GM11168 (cell line): ENCODE measurements around the gene SPEN.

Experiments used
- in situ Hi-C: fragments of 300-500 bp; cut with MboI; formaldehyde crosslinking; loops from one replicate; pipeline ENCODE4 v1.12.0; 2022; ENCODE audit warnings: low sequenced_read_pairs; ENCODE audit not compliant: unreplicated experiment

Gene SPEN

GRCh38 chr1:15956150-15956549 is 108.6 kb downstream of the SPEN start:
- in situ Hi-C loops: no loop called here

DNA sequence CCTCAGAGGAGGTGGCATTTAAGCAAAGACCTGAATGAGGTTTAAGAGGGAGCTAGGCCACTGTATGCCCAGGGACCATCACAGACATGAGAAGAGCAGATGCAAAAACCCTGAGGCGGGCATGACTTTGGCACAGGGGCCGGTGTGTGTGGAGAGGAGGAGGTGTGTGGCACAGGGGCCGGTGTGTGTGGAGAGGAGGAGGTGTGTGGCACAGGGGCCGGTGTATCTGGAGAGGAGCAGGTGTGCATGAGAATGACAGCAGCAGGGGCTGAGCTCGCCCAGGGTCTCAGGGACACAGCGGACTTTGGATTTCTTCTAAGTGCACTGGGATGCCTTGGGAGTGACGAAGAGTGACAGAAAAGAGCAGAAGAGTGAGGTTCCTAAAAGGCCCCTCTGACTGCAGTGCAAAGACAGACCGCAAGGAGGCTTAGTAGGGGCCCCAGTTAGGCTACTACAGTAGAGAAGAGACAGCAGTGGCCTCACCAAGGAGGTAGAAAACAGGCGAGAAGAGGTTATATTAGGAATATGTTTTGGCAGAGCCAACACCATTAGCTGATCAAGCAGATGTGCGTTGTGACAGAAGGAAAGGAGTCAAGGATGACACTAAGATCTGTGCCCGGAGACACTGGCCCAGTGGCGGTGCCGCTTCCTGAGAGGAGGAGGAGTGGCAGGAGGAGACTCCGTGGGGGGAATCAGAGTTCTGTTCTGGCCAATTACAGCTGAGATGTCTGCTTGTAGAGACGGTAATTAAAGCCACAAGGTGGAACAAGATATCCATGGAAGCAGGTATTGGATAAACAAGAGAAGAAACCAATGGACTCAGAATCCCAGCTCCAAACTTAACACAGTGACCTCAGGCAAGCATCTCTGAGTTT is 110.0 kb downstream of the SPEN start:
- in situ Hi-C loops: no loop called here

DNA sequence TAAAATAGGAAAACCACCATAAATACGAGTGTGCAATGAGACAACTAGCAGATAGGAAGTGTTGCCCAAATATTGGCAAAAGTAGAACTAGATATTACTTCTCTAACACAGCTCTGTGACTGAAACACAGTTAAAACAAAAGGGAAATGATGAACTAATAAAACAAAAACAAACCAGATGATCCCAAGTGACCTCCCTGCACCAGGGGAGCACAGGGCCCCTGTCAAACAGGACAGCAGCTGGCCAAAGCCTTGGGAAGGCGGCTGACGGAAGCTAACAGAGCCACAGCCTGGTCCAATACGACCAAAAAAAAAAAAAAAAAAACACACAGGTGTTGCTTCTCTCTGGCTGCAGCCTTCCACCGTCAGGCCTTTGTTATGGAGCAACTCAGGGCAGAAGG is 110.6 kb downstream of the SPEN start:
- in situ Hi-C loops: no loop called here

- in situ Hi-C loops: no loop called here
Measured at GRCh38 chr1:15958793-15959192, 111.3 kb downstream of the SPEN start.

GRCh38 chr1:15959424-15959823 is 111.9 kb downstream of the SPEN start:
- in situ Hi-C loops: no loop called here

DNA sequence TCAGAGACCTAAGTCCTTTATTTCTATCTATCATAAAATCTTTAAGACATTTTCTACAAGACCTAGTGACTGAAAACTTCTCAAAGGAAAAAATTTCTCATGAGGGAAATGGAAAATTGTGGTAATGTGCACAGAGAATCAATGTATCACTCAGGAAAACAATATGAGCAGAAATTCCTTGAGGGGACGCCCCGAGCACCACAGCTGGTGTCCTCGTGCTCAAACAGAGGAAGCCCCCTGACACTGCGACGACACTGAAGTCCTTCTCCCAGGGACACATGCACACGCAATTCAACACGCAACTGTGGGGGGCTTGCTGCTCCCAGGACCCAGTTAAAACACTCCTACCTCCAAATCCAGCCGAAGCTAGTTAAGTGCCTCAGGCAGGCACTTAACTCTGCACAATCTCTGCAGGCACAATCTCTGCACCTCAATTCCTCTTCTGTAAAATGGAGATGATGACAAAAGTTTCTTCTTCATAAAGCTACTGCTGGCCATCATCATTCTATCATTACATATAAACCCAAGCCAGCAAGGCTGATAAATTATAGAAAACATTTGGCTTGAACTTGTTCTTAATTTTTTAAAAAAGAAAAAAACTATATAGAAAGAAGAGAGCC is 112.4 kb downstream of the SPEN start:
- in situ Hi-C loops: no loop called here

DNA sequence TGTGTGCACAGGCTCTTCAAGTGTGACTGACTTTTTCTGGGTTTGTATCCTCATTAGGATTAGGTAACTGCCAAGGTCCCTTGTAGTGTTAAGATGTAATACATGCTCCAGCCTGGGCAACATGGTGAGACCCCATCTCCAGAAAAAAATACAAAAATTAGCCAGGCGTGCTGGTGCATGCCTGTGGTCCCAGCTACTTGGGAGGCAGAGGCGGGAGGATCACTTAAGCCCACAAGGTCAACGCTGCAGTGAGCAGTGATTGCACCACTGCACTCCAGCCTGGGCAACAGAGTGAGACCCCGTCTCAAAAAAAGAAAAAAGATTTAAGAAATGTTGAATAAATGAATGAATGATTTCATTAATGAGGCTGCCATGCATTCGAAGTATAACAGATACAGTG is 113.3 kb downstream of the SPEN start:
- in situ Hi-C loops: no loop called here

GRCh38 chr1:15961492-15961891 is 114.0 kb downstream of the SPEN start:
- in situ Hi-C loops: no loop called here

GRCh38 chr1:15962176-15962575 is 114.7 kb downstream of the SPEN start:
- in situ Hi-C loops: no loop called here

DNA sequence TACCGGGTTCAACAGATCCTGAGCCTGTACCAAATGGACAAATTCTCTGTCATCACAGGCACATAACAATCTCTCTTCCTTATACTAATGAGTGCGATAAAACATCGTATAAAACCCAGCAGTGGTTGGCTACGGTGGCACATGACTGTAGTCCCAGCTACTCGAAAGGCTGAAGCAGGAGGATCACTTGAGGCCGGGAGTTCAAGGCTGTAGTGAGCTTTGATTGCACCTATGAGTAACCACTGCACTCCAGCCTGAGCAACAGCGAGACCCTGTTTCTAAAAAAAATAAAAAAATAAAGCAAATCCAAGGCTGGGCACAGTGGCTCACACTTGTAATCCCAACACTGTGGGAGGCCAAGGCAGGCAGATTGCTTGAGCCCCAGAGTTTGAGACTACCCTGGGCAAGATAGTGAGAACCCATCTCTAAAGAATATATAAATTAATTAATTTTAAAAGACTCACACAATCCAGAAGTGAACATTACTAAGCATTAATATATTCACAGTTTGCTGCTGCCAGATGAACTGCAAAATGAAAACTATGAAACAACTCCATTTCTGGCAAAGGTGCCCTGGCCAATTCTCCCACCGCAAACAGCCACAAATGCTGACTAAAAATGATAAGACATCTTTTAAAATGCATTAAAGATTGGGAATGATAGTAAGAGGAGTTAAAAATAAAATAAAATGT is 115.3 kb downstream of the SPEN start:
- in situ Hi-C loops: no loop called here

DNA sequence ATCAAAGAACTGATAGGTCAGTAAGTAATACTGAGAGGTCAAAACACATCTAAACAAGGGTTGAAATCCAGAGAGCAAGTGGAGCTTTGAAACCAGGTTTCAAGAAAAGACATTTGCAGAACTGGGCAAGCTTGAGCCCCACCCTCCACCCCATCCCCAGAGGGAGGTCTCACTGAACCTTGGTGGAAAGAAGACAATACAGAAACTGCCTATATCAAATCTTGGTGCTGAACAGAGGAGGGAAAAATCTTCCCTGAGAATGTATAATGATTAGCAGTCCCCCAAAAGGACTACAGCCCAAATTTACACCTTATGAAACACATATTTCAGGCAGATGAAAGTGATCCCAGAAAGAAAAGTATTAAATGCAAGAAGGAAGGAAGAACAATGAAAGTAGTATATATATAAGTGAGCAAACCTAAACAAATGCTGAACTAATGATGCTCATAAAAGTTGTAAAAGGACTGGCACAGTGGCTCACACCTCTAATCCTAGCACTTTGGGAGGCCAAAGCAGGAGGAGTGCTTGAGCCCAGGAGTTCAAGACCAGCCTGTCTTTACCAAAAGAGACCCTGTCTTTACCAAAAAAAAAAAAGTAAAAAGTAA is 116.0 kb downstream of the SPEN start:
- in situ Hi-C loops: no loop called here

DNA sequence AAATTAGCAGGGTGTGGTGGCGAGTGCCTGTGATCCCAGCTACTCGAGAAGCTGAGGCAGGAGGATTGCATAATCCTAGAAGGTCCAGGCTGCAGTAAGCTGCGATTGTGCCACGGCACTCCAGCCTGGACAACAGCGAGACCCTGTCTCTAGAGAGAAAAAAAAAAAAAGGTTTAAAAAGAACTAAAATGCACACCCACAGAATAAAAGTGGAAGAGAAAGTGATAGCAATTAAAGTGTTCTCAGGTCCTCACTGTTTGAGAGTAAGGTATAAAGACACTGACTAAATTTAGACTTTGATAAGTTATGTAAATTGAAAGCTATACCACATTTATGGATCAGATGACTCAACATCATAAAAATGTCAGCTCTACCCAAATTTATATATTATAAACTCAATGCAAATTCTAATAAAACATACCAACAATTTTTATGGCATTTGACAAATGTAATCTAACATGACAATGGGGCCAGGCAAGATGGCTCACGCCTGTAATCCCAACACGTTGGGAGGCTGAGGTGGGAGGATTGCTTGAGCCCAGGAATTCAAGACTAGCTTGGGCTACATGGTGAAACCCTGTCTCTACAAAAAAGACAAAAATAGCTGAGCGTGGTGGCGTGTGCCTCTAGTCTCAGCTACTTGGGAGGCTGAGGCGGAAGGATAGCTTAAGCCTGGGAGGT is 116.6 kb downstream of the SPEN start:
- in situ Hi-C loops: no loop called here

DNA sequence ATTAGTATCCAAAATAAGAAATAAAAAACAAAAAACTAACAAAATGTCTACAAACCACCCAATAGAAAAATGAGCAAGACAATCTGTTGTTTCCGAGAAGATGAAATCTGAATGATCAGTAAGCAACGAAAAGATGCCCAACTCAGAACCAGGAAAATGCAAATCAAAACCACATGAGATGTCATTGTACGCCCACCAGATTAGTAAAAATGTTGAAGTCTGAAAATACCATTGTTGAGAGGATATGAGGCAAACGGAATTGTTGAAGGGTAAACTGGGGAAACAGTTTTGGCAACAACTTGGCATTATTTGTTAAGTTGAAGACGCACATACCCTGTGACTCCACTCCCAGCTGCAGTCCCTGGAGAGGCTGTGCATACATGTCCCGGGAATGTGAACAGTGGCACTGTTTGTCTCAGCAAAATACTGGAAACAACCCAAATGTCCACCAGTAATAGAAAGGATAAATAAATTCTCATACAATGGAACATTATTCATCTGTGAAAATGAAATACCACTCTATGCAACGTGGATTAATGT is 117.8 kb downstream of the SPEN start:
- in situ Hi-C loops: no loop called here

DNA sequence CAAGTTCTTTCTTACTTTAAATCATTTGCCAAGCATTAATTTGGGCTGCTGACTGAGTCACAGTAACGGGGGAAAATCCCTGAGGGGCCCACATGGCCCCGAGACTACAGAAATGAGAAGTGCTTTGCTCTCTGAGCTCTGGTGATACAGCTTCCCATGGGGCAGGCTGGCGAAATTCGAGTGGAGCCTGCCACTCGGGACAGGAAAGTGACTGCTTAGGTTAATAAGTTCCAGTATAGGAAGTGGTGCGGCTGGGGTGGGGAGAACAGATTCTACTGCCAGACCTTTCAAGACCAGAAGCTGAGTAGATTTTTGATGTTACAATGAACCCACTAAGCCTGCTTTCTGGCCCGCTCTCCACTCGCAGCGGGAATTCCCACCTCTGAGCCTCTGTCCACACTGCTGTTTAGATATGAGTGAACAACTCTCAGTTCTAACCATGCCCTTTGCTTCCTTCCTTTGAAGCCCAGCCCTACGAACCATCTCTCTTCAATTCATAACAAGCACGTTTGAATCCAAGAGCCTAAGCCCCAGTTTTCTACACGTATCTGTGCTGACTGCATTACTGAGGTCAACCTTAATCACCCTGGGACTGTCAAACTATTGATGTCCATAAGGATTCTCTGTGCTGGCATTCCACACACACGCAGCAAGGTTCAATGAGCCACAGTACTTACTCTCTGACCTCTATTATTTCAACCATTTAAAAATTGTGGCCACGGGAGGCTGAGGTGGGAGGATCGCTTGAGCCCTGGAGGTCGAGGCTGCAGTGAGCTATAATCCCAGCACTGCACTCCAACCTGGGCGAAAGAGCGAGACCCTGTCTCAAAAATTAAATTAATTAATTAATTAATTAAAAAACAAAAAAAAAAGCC is 118.8 kb downstream of the SPEN start:
- in situ Hi-C loops: no loop called here

GRCh38 chr1:15966956-15967344 is 119.4 kb downstream of the SPEN start:
- in situ Hi-C loops: no loop called here

DNA sequence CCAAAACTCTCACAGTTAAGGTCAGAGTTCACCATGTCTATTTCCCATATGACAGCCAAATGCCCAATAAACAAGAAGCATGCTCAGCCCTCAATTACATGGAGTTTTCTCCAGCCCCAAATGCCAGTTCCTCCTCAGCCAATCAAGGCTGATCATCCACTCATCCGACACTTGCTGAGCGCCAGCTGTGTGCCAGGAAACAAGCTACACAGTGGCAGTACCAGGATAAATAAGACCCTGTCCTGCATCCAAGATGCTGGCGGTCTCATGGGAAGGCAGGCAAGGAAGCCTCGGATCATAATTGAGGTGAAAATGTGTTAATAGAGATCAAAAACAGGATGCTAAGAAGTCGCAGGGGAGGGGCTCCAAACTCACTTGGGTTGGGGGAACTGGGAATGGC is 120.7 kb downstream of the SPEN start:
- in situ Hi-C loops: no loop called here

- in situ Hi-C loops: no loop called here
Measured at GRCh38 chr1:15969321-15969880, 121.9 kb downstream of the SPEN start.

- in situ Hi-C loops: no loop called here
Measured at GRCh38 chr1:15970911-15971310, 123.4 kb downstream of the SPEN start.

- in situ Hi-C loops: no loop called here
Measured at GRCh38 chr1:15972409-15972808, 124.9 kb downstream of the SPEN start.
